HepG2 (cell line): ENCODE results near the gene MYLK. TPM values are rescaled to one million over a fixed set of nuclear protein-coding genes. Genes with fewer than 3 reads are reported as not detected.
A peak's percentile ranks its signal among the peaks of the same experiment; 100 is the strongest.

Source experiments
- ARID3A ChIP-seq: IDR thresholded peaks from 2 replicates; pipeline ENCODE4 v1.6.1; 2012; ENCODE audit warnings: low read depth, low read length, improper control_type of control experiment
- CEBPB ChIP-seq: IDR thresholded peaks from 2 replicates; pipeline ENCODE4 v1.6.1; 2011; ENCODE audit warnings: low read depth, low read length, improper control_type of control experiment, borderline replicate concordance
- CENPX ChIP-seq: sonication (generic); formaldehyde crosslinking; IDR thresholded peaks from 2 replicates; pipeline ENCODE4 v1.9.0; 2021; ENCODE audit warnings: mild to moderate bottlenecking, missing genetic modification reagents, moderate library complexity
- HOXA5 ChIP-seq: sonication (generic); formaldehyde crosslinking; IDR thresholded peaks from 2 replicates; pipeline ENCODE4 v1.4.0; 2020; ENCODE audit warnings: missing genetic modification reagents
- KLF13 ChIP-seq: sonication (generic); formaldehyde crosslinking; IDR thresholded peaks from 2 replicates; pipeline ENCODE4 v1.4.0; 2020; ENCODE audit warnings: mild to moderate bottlenecking, missing genetic modification reagents
- MXD3 ChIP-seq: IDR thresholded peaks from 2 replicates; pipeline ENCODE4 v1.6.1; 2016; ENCODE audit warnings: mild to moderate bottlenecking, missing biosample characterization, missing genetic modification reagents
- NCOA2 ChIP-seq: sonication (generic); formaldehyde crosslinking; IDR thresholded peaks from 2 replicates; pipeline ENCODE4 v1.8.0; 2022; ENCODE audit warnings: inconsistent platforms
- RAD51 ChIP-seq: fragments of 450-650 bp; IDR thresholded peaks from 2 replicates; pipeline ENCODE4 v1.6.1; 2016; ENCODE audit warnings: borderline replicate concordance
- RNF219 ChIP-seq: sonication (generic); formaldehyde crosslinking; IDR thresholded peaks from 2 replicates; pipeline ENCODE4 v1.5.0; 2020; ENCODE audit warnings: mild to moderate bottlenecking, missing genetic modification reagents
- SCMH1 ChIP-seq: sonication (generic); formaldehyde crosslinking; IDR thresholded peaks from 2 replicates; pipeline ENCODE4 v1.9.0; 2021; ENCODE audit warnings: missing genetic modification reagents, mild to moderate bottlenecking, borderline replicate concordance
- SRY ChIP-seq: sonication (generic); formaldehyde crosslinking; IDR thresholded peaks from 2 replicates; pipeline ENCODE4 v1.8.0; 2022; ENCODE audit warnings: mild to moderate bottlenecking, missing genetic modification reagents
- SSRP1 ChIP-seq: IDR thresholded peaks from 2 replicates; pipeline ENCODE4 v1.6.1; 2016; ENCODE audit warnings: control low read depth
- ZBTB39 ChIP-seq: sonication (generic); formaldehyde crosslinking; IDR thresholded peaks from 2 replicates; pipeline ENCODE4 v1.5.0; 2020; ENCODE audit warnings: missing genetic modification reagents
- ZFP41 ChIP-seq: sonication (generic); formaldehyde crosslinking; IDR thresholded peaks from 2 replicates; pipeline ENCODE4 v1.4.0; 2020; ENCODE audit warnings: mild to moderate bottlenecking, missing genetic modification reagents, borderline replicate concordance
- ZNF281 ChIP-seq: sonication (generic); formaldehyde crosslinking; IDR thresholded peaks from 2 replicates; pipeline ENCODE4 v1.4.0; 2020; ENCODE audit warnings: missing genetic modification reagents, borderline replicate concordance
- ZNF292 ChIP-seq: sonication (generic); formaldehyde crosslinking; IDR thresholded peaks from 2 replicates; pipeline ENCODE4 v1.8.1; 2022; ENCODE audit warnings: mild to moderate bottlenecking, low read depth, missing genetic modification reagents, borderline replicate concordance
- ZNF382 ChIP-seq: sonication (generic); formaldehyde crosslinking; IDR thresholded peaks from 2 replicates; pipeline ENCODE4 v1.5.0; 2020; ENCODE audit warnings: missing genetic modification reagents, mild to moderate bottlenecking, borderline replicate concordance
- ZNF430 ChIP-seq: sonication (generic); formaldehyde crosslinking; IDR thresholded peaks from 2 replicates; pipeline ENCODE4 v1.9.0; 2021; ENCODE audit warnings: mild to moderate bottlenecking, missing genetic modification reagents
- ZNF530 ChIP-seq: sonication (generic); formaldehyde crosslinking; IDR thresholded peaks from 2 replicates; pipeline ENCODE4 v1.5.0; 2020; ENCODE audit warnings: low read depth, mild to moderate bottlenecking, missing genetic modification reagents
- ZNF547 ChIP-seq: sonication (generic); formaldehyde crosslinking; IDR thresholded peaks from 2 replicates; pipeline ENCODE4 v1.5.1; 2020; ENCODE audit warnings: mild to moderate bottlenecking, missing genetic modification reagents
- ZNF703 ChIP-seq: sonication (generic); formaldehyde crosslinking; IDR thresholded peaks from 2 replicates; pipeline ENCODE4 v1.5.1; 2020; ENCODE audit warnings: missing genetic modification reagents, mild to moderate bottlenecking, moderate library complexity, borderline replicate concordance
- polyA plus RNA-seq, 8 experiments: library from polyadenylated mRNA; depleted of rRNA in 3 of 8; stranded (reverse) in 7 of 8; unstranded in 1 of 8; fragments of >200 nt; fragmentation: Illumina TruSeq in 4 of 8; extraction: Trizol in 4 of 8; gene quantifications; 2 replicates each; pipeline versions ENCODE4 v1.2.1 to v1.2.3, GENCODE V29; 2011 to 2016; ENCODE audit warnings: low read depth in 4 of 8, missing spikeins in 1 of 8, mixed read lengths in 1 of 8; ENCODE audit not compliant: insufficient read depth in 1 of 8
- total RNA-seq, 5 experiments: library from RNA; depleted of rRNA; stranded (reverse); fragments of >200 nt; fragmentation: Illumina TruSeq; extraction: Trizol; gene quantifications; 2 replicates each; pipeline ENCODE4 v1.2.3, GENCODE V29; 2016; ENCODE audit warnings: low read depth in 1 of 5

MYLK gene
- total and polyA plus RNA-seq, 2 of the 13 experiments (the other 11 are each of a cell fraction or from before 2014, with no cell fraction given) = 10.6 to 34.9 TPM

GRCh38 chr3:123758081-123758564 is 126.0 kb downstream of the MYLK start (continued):
- TF ChIP-seq ZNF281 (CRISPR knock-in tag) (peak; percentile 82; the same call in 1 of the 2 replicates), SRY (no peak), ZNF430 (CRISPR knock-in tag) (no peak), HOXA5 (CRISPR knock-in tag) (no peak), CEBPB (no peak), RAD51 (no peak), ZFP41 (CRISPR knock-in tag) (no peak), SCMH1 (CRISPR knock-in tag) (no peak), ZNF292 (CRISPR knock-in tag) (0 out of 2 replicates have a peak, but pooled peaks have one; percentile 43), NCOA2 (0 out of 2 replicates have a peak, but pooled peaks have one; percentile 29), CENPX (no peak), ZNF703 (CRISPR knock-in tag) (no peak), KLF13 (no peak), RNF219 (CRISPR knock-in tag) (no peak), ZNF547 (CRISPR knock-in tag) (no peak), ARID3A (peak; percentile 15; the same call in 1 of the 2 replicates), ZNF530 (CRISPR knock-in tag) (no peak), ZBTB39 (CRISPR knock-in tag) (no peak), SSRP1 (CRISPR knock-in tag) (no peak), ZNF382 (CRISPR knock-in tag) (no peak), MXD3 (CRISPR knock-in tag) (no peak)
